Loucy (cell line): ENCODE measurements around the gene RGPD4.
"Not testable (repeated sequence)": the region's sequence is repeated elsewhere in the genome, so short reads cannot be mapped to it uniquely, and the experiment has no call there.

ENCODE experiments used
- H2AFZ ChIP-seq: fragments of 200-600 bp; sonication (generic); 2 replicates; pipeline ENCODE4 v1.6.0; 2016; ENCODE audit warnings: antibody characterized with exemption, mild to moderate bottlenecking, low read length, moderate library complexity
- H3F3A ChIP-seq: fragments of 200-600 bp; 2 replicates; pipeline ENCODE4 v1.6.0; 2016; ENCODE audit warnings: antibody characterized with exemption, low read depth, mild to moderate bottlenecking
- H3K27me3 ChIP-seq: fragments of 200-600 bp; sonication (generic); 2 replicates; pipeline ENCODE4 v1.6.1; 2014; ENCODE audit warnings: low read length, mild to moderate bottlenecking; ENCODE audit not compliant: insufficient read depth, poor library complexity, severe bottlenecking
- H3K36me3 ChIP-seq: fragments of 200-600 bp; sonication (generic); 2 replicates; pipeline ENCODE4 v1.6.1; 2016; ENCODE audit warnings: low read length; ENCODE audit not compliant: insufficient read depth
- H3K4me1 ChIP-seq: fragments of 200-600 bp; sonication (generic); 2 replicates; pipeline ENCODE4 v1.5.1; 2014; ENCODE audit warnings: low read length, mild to moderate bottlenecking; ENCODE audit not compliant: insufficient read depth, poor library complexity, severe bottlenecking
- H3K4me2 ChIP-seq: fragments of 200-600 bp; sonication (generic); 2 replicates; pipeline ENCODE4 v1.6.0; 2014; ENCODE audit warnings: antibody characterized with exemption, low read length, low read depth, mild to moderate bottlenecking; ENCODE audit not compliant: poor library complexity, severe bottlenecking
- H3K4me3 ChIP-seq: fragments of 200-600 bp; sonication (generic); 2 replicates; pipeline ENCODE4 v1.5.1; 2014; ENCODE audit warnings: low read length, mild to moderate bottlenecking, mixed read lengths; ENCODE audit not compliant: poor library complexity, severe bottlenecking
- H3K79me2 ChIP-seq: fragments of 200-600 bp; sonication (generic); 2 replicates; pipeline ENCODE4 v1.6.1; 2014; ENCODE audit warnings: low read length; ENCODE audit not compliant: insufficient read depth
- H3K9ac ChIP-seq: fragments of 200-600 bp; sonication (generic); 2 replicates; pipeline ENCODE4 v1.6.0; 2014; ENCODE audit warnings: mild to moderate bottlenecking, low read depth, low read length, moderate library complexity; ENCODE audit not compliant: poor library complexity, severe bottlenecking
- H3K9me2 ChIP-seq: fragments of 200-600 bp; sonication (generic); replicated peaks from 2 replicates; pipeline ENCODE4 v1.6.1; 2016; ENCODE audit warnings: low read depth, low read length, mixed read lengths
- H3K9me3 ChIP-seq: fragments of 200-600 bp; sonication (generic); 2 replicates; pipeline ENCODE4 v1.6.1; 2014; ENCODE audit warnings: mild to moderate bottlenecking, antibody characterized with exemption, low read length, low read depth; ENCODE audit not compliant: insufficient read depth
- H4K20me1 ChIP-seq: fragments of 200-600 bp; sonication (generic); 2 replicates; pipeline ENCODE4 v1.6.0; 2014; ENCODE audit warnings: antibody characterized with exemption, low read length, mild to moderate bottlenecking; ENCODE audit not compliant: insufficient read depth, poor library complexity, severe bottlenecking
- CTCF ChIP-seq: fragments of 200-600 bp; sonication (generic); conservative IDR thresholded peaks from 2 replicates; pipeline ENCODE4 v1.5.1; 2014; ENCODE audit warnings: mild to moderate bottlenecking, antibody characterized with exemption, low read length
- EZH2phosphoT487 ChIP-seq: fragments of 200-600 bp; IDR thresholded peaks from 2 replicates; pipeline ENCODE4 v1.6.1; 2018; ENCODE audit warnings: antibody characterized with exemption, mild to moderate bottlenecking, moderate library complexity, borderline replicate concordance

Gene RGPD4

GRCh38 chr2:107825206-107825563 lies 1.5 kb upstream of the RGPD4 start:
- Histone ChIP-seq H4K20me1 (no peaks in the 10 kb centered on the region), H3K27me3 (no peaks in the 10 kb centered on the region), H3K4me3 (no peak overlapping the region), H3K4me1 (no peaks in the 10 kb centered on the region), H3K9ac (no peak overlapping the region), H3K4me2 (no peak overlapping the region), H3K9me2 (no peaks in the 10 kb centered on the region), H3K9me3 (no peaks in the 10 kb centered on the region), H3K36me3 (no peaks in the 10 kb centered on the region), H2AFZ (no peak overlapping the region), H3K79me2 (no peaks in the 10 kb centered on the region), H3F3A (no peaks in the 10 kb centered on the region)
- TF ChIP-seq CTCF (no peak), EZH2phosphoT487 (no peak)

DNA sequence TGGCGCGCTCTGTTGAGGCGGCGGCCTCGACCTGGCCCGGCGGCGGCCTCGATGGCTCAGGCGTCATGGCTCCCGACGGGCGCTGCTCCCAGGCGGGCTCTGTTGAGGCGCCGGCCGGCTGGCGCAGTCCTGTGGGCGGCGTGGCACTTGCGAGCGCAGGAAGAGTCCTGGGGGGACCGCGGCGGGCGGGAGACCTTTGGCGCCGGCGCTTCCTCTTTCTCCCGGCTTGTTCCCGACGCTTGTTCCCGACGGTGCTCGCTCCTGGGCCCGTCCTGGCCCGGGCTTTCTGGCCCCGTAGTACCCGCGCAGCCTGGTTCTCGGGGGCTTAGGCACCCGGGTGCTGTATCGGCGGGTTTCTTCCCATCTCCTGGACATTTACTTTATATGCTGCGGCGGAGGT lies 2.8 kb downstream of the RGPD4 start:
- not testable (repeated sequence) for H3F3A ChIP-seq, H3K9ac ChIP-seq, H3K36me3 ChIP-seq, H4K20me1 ChIP-seq, H3K79me2 ChIP-seq, H3K4me1 ChIP-seq, H3K9me3 ChIP-seq, H2AFZ ChIP-seq, H3K4me2 ChIP-seq, H3K27me3 ChIP-seq, H3K4me3 ChIP-seq, H3K9me2 ChIP-seq

DNA sequence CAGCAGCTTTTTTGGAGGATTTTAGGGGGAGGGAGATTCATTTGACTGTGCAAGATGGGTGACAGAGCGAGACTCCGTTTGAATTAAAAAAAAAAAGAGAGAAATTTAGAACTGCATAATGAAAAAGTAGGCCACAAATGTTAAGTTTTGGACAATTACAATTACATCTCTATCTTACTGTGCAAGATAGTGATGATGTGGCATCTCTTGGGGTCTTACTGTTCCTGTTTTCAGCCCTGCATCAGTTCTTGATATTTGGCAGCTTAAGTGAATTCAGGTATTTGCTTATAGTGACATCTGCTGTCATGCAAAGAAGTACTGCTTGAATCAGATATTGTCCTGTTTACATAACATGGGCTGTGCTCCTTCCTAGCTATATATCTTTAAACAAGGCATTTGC lies 6.5 kb downstream of the RGPD4 start:
- not testable (repeated sequence) for H3K4me1 ChIP-seq, H3K9me2 ChIP-seq, H3K9ac ChIP-seq, H3K4me2 ChIP-seq, H3K79me2 ChIP-seq, H4K20me1 ChIP-seq, H3K27me3 ChIP-seq, H3K4me3 ChIP-seq, H3F3A ChIP-seq, H3K36me3 ChIP-seq, H3K9me3 ChIP-seq, H2AFZ ChIP-seq

GRCh38 chr2:107833618-107834017 lies 6.9 kb downstream of the RGPD4 start:
- H3K4me2 ChIP-seq, H3K4me3 ChIP-seq, H3K9ac ChIP-seq, H3K79me2 ChIP-seq, H4K20me1 ChIP-seq, H3K9me2 ChIP-seq, H3F3A ChIP-seq, H3K36me3 ChIP-seq, H3K4me1 ChIP-seq, H3K27me3 ChIP-seq, H2AFZ ChIP-seq, H3K9me3 ChIP-seq: not testable (repeated sequence)
- peak; percentile 21; the same call in 1 of the 2 replicates for TF ChIP-seq CTCF

DNA sequence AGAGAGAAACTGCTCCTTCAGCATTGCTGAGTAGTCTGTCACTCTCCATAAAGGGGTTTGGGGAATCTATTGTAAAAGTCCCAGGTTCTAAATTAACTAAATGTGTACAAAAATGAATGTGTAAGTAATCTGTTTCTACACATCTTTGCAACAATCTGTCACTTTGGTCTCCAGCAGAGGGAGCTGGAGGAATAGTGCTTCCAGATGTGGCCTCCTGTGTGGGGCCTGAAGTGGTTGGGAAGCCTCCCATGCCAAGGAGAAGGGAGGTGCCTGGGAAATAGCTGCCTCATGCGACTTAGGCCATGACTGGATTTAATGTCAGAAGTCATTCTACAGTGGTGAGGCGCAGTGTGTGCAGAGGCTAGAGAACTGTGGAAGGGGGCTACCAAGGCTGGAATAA lies 89.4 kb downstream of the RGPD4 start:
- H3F3A ChIP-seq, H3K4me2 ChIP-seq: not testable (repeated sequence)

DNA sequence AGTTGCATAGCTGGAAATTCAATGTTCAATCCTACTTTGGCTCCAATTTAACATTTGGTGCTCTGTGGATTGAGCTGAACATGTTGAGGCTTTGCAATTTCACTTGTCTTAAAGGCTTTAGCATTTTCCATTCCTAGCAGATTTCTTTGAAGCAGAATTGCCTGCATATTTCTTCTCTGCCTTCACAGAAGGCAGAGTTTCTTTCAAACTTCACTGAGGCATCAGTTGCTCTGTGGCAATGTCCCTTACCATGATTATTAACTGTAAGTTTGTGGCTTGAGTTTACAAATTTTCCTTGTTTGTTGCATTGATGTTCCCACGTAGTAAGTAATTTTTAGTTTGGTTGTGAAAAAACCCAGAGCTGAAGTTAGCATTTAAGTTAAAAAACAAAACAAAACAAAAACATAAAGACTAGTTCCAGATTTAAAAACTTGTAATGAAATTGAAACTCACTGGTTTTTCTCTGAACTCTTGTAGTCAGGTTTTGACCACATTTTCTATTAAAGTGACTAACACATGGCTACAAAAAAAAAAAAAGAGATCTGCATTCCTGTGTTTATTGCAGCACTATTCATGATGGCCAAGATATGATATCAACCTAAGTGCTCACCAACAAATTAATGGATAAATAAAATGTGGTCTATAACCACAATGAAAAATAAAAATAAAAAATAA lies 90.1 kb downstream of the RGPD4 start:
- not testable (repeated sequence) for H3K27me3 ChIP-seq, H3K9me3 ChIP-seq, H3K9ac ChIP-seq, H3K9me2 ChIP-seq, H2AFZ ChIP-seq, H3K4me2 ChIP-seq, H3K36me3 ChIP-seq, H4K20me1 ChIP-seq, H3F3A ChIP-seq, H3K4me1 ChIP-seq, H3K4me3 ChIP-seq, H3K79me2 ChIP-seq

More for the DNA sequence above, 89.4 kb downstream of the RGPD4 start:
- not testable (repeated sequence) for H3K79me2 ChIP-seq, H3K9ac ChIP-seq, H4K20me1 ChIP-seq, H3K36me3 ChIP-seq, H3K4me1 ChIP-seq, H3K27me3 ChIP-seq, H3K4me3 ChIP-seq, H3K9me2 ChIP-seq, H3K9me3 ChIP-seq, H2AFZ ChIP-seq
